ENCODE data around the gene DNAJC3.
A peak's percentile ranks its signal among the peaks of the same experiment; 100 is the strongest.

DNA sequence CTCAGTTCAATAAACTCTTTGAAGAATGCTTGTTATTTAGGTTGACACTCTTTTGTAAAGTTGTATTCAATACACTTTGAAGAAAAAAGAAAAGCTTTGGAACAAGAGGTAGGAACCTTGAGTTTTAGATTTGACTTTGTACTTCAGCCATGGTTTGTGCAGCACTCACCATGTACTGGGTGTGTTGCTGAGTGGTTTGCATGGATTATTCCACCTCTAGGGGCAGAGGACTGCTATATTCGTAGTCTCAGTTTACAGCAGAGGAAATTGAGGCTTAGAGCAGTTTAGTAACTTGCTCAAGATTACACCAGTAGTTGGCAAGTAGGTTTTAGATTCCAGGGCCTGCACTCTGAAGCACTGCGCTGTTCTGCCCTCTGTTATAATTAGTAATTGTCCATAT, 68.8 kb downstream of the DNAJC3 start:
- no peak for TF ChIP-seq POLR2A (IDR thresholded peaks at IDR 0.05)
- TF ChIP-seq, protein P1, sequence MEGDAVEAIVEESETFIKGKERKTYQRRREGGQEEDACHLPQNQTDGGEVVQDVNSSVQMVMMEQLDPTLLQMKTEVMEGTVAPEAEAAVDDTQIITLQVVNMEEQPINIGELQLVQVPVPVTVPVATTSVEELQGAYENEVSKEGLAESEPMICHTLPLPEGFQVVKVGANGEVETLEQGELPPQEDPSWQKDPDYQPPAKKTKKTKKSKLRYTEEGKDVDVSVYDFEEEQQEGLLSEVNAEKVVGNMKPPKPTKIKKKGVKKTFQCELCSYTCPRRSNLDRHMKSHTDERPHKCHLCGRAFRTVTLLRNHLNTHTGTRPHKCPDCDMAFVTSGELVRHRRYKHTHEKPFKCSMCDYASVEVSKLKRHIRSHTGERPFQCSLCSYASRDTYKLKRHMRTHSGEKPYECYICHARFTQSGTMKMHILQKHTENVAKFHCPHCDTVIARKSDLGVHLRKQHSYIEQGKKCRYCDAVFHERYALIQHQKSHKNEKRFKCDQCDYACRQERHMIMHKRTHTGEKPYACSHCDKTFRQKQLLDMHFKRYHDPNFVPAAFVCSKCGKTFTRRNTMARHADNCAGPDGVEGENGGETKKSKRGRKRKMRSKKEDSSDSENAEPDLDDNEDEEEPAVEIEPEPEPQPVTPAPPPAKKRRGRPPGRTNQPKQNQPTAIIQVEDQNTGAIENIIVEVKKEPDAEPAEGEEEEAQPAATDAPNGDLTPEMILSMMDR (IDR thresholded peaks at IDR 0.05 in 4 of 5, conservative IDR thresholded peaks at IDR 0.05 in 1 of 5) = peak in 1 of 5 experiments; percentile 26

Measured in gastrocnemius medialis (tissue), 4 donors.